HEK293 (cell line): ENCODE data around the gene ZNF76.
A peak's percentile ranks its signal among the peaks of the same experiment; 100 is the strongest.

Experiments
- CTCF ChIA-PET: fragments of 350-600 bp; formaldehyde crosslinking; extraction: SDS; loops from one replicate; lab custom pipeline; 2021; ENCODE audit warnings: antibody characterized with exemption; lab: Yijun Ruan, JAX
- POLR2A ChIA-PET: fragments of 300-600 bp; formaldehyde crosslinking; extraction: SDS; loops from one replicate; lab custom pipeline; 2020; ENCODE audit warnings: antibody characterized with exemption, inconsistent platforms; lab: Yijun Ruan, JAX
- H3K27ac ChIP-seq: fragments of 200-500 bp; sonication (Bioruptor generic); 2 replicates; pipeline ENCODE4 v1.5.1; 2014; ENCODE audit warnings: low read depth, low read length, control low read depth, inconsistent platforms; ENCODE audit errors: extremely low read depth
- H3K36me3 ChIP-seq, 2 experiments: fragments of 200-500 bp in 1 of 2; sonication (Bioruptor generic) in 1 of 2; 1 replicate in 1 of 2; 2 replicates in 1 of 2; pipeline ENCODE4 v1.5.1; 2014 to 2017; ENCODE audit warnings: inconsistent platforms in 2 of 2, low read length in 2 of 2; ENCODE audit not compliant: control insufficient read depth in 2 of 2, insufficient read depth in 1 of 2
- H3K4me1 ChIP-seq: fragments of 200-500 bp; sonication (Bioruptor generic); 2 replicates; pipeline ENCODE4 v1.5.1; 2014; ENCODE audit warnings: mild to moderate bottlenecking, low read length, inconsistent platforms; ENCODE audit not compliant: control insufficient read depth, insufficient read depth
- H3K4me3 ChIP-seq: 2 replicates; pipeline ENCODE4 v1.5.1; 2011; ENCODE audit warnings: low read depth, mild to moderate bottlenecking, control low read depth, low read length, moderate library complexity
- H3K9me3 ChIP-seq: fragments of 200-500 bp; sonication (Bioruptor generic); 2 replicates; pipeline ENCODE4 v1.5.1; 2014; ENCODE audit warnings: low read depth, low read length, inconsistent platforms; ENCODE audit not compliant: control insufficient read depth, insufficient read depth
- ELK4 ChIP-seq: IDR thresholded peaks from 2 replicates; pipeline ENCODE4 v1.6.1; 2011; ENCODE audit warnings: mild to moderate bottlenecking, low read depth, low read length, borderline replicate concordance
- FEZF1 ChIP-seq: fragments of 450-650 bp; formaldehyde crosslinking; IDR thresholded peaks from 2 replicates; pipeline ENCODE4 v1.5.1; 2016; ENCODE audit warnings: missing biosample characterization, missing genetic modification characterization
- GLIS1 ChIP-seq: fragments of 450-650 bp; formaldehyde crosslinking; IDR thresholded peaks from 2 replicates; pipeline ENCODE4 v1.5.1; 2016; ENCODE audit warnings: missing biosample characterization, missing genetic modification characterization
- MEIS1 ChIP-seq: sonication (generic); formaldehyde crosslinking; IDR thresholded peaks from 2 replicates; pipeline ENCODE4 v1.8.1; 2022; ENCODE audit warnings: missing genetic modification reagents, mild to moderate bottlenecking, borderline replicate concordance
- PRDM2 ChIP-seq: fragments of 450-650 bp; formaldehyde crosslinking; IDR thresholded peaks from 2 replicates; pipeline ENCODE4 v1.5.1; 2016; ENCODE audit warnings: missing biosample characterization, missing genetic modification characterization, borderline replicate concordance
- SCRT1 ChIP-seq: fragments of 450-650 bp; formaldehyde crosslinking; IDR thresholded peaks from 2 replicates; pipeline ENCODE4 v1.5.1; 2016; ENCODE audit warnings: missing biosample characterization, missing genetic modification characterization, borderline replicate concordance
- SCRT2 ChIP-seq: fragments of 450-650 bp; formaldehyde crosslinking; IDR thresholded peaks from 2 replicates; pipeline ENCODE4 v1.5.1; 2016; ENCODE audit warnings: missing biosample characterization, missing genetic modification characterization
- ZBTB20 ChIP-seq: fragments of 450-650 bp; formaldehyde crosslinking; IDR thresholded peaks from 2 replicates; pipeline ENCODE4 v1.5.1; 2016; ENCODE audit warnings: missing biosample characterization, missing genetic modification characterization
- ZBTB21 ChIP-seq: fragments of 450-650 bp; formaldehyde crosslinking; IDR thresholded peaks from 2 replicates; pipeline ENCODE4 v1.5.1; 2017; ENCODE audit warnings: missing biosample characterization, missing genetic modification characterization
- ZFP3 ChIP-seq: fragments of 450-650 bp; formaldehyde crosslinking; IDR thresholded peaks from 2 replicates; pipeline ENCODE4 v1.5.1; 2016; ENCODE audit warnings: low read depth, missing biosample characterization, missing genetic modification characterization
- ZIC2 ChIP-seq: fragments of 450-650 bp; formaldehyde crosslinking; IDR thresholded peaks from 2 replicates; pipeline ENCODE4 v1.5.1; 2016; ENCODE audit warnings: missing biosample characterization, missing genetic modification characterization
- ZNF211 ChIP-seq: fragments of 450-650 bp; formaldehyde crosslinking; IDR thresholded peaks from 2 replicates; pipeline ENCODE4 v1.5.1; 2016; ENCODE audit warnings: low read depth, missing biosample characterization, missing genetic modification characterization
- ZNF223 ChIP-seq: fragments of 450-650 bp; formaldehyde crosslinking; IDR thresholded peaks from 2 replicates; pipeline ENCODE4 v1.5.1; 2016; ENCODE audit warnings: missing biosample characterization, missing genetic modification characterization
- ZNF23 ChIP-seq: fragments of 450-650 bp; formaldehyde crosslinking; IDR thresholded peaks from 2 replicates; pipeline ENCODE4 v1.5.1; 2016; ENCODE audit warnings: missing biosample characterization, missing genetic modification characterization, borderline replicate concordance
- ZNF350 ChIP-seq: fragments of 450-650 bp; formaldehyde crosslinking; IDR thresholded peaks from 2 replicates; pipeline ENCODE4 v1.5.0; 2017; ENCODE audit warnings: missing biosample characterization, mild to moderate bottlenecking, missing genetic modification characterization
- ZNF404 ChIP-seq: fragments of 450-650 bp; formaldehyde crosslinking; IDR thresholded peaks from 2 replicates; pipeline ENCODE4 v1.5.1; 2017; ENCODE audit warnings: missing biosample characterization, missing genetic modification characterization
- ZNF423 ChIP-seq: fragments of 450-650 bp; formaldehyde crosslinking; IDR thresholded peaks from 2 replicates; pipeline ENCODE4 v1.5.1; 2016; ENCODE audit warnings: missing biosample characterization, missing genetic modification characterization
- ZNF513 ChIP-seq: fragments of 450-650 bp; IDR thresholded peaks from 2 replicates; pipeline ENCODE4 v1.5.1; 2018; ENCODE audit warnings: missing biosample characterization, missing genetic modification characterization
- ZNF529 ChIP-seq: fragments of 450-650 bp; formaldehyde crosslinking; IDR thresholded peaks from 2 replicates; pipeline ENCODE4 v1.5.1; 2017; ENCODE audit warnings: missing genetic modification characterization, missing biosample characterization; ENCODE audit not compliant: insufficient replicate concordance
- ZNF530 ChIP-seq: fragments of 450-650 bp; formaldehyde crosslinking; IDR thresholded peaks from 2 replicates; pipeline ENCODE4 v1.5.1; 2016; ENCODE audit warnings: low read depth, missing biosample characterization, missing genetic modification characterization
- ZNF600 ChIP-seq: fragments of 450-650 bp; formaldehyde crosslinking; IDR thresholded peaks from 2 replicates; pipeline ENCODE4 v1.5.1; 2016; ENCODE audit warnings: missing biosample characterization, missing genetic modification characterization
- ZNF621 ChIP-seq: fragments of 450-650 bp; formaldehyde crosslinking; IDR thresholded peaks from 2 replicates; pipeline ENCODE4 v1.5.1; 2017; ENCODE audit warnings: missing biosample characterization, missing genetic modification characterization
- ZNF624 ChIP-seq: fragments of 450-650 bp; formaldehyde crosslinking; IDR thresholded peaks from 2 replicates; pipeline ENCODE4 v1.5.1; 2017; ENCODE audit warnings: missing biosample characterization, missing genetic modification characterization
- ZNF660 ChIP-seq: fragments of 450-650 bp; IDR thresholded peaks from 2 replicates; pipeline ENCODE4 v1.5.1; 2018; ENCODE audit warnings: missing biosample characterization, mild to moderate bottlenecking, missing genetic modification characterization
- ZNF701 ChIP-seq: fragments of 450-650 bp; formaldehyde crosslinking; IDR thresholded peaks from 2 replicates; pipeline ENCODE4 v1.5.1; 2016; ENCODE audit warnings: missing biosample characterization, missing genetic modification characterization
- ZNF791 ChIP-seq: fragments of 450-650 bp; formaldehyde crosslinking; IDR thresholded peaks from 2 replicates; pipeline ENCODE4 v1.5.1; 2016; ENCODE audit warnings: missing biosample characterization, missing genetic modification characterization
- ZNF843 ChIP-seq: fragments of 450-650 bp; formaldehyde crosslinking; IDR thresholded peaks from 2 replicates; pipeline ENCODE4 v1.5.1; 2016; ENCODE audit warnings: missing biosample characterization, missing genetic modification characterization

The ZNF76 gene

GRCh38 chr6:35218456-35218855 lies 41.1 kb upstream of the ZNF76 start:
- H3K4me3 ChIP-seq = no peak overlapping the region
- no peaks in the 10 kb centered on the region for H3K36me3 ChIP-seq
- no peak overlapping the region for H3K27ac ChIP-seq
- ChIA-PET CTCF (interaction anchor here (0.6 to 7.3 kb wide), 4 partner anchors 13 to 954 kb away, joined by 4 to 49 read pairs (median 12); no protein-coding TSS in a partner anchor), POLR2A (no interaction called here)
- no peaks in the 10 kb centered on the region for H3K9me3 ChIP-seq
- TF ChIP-seq ZNF513 (no peak), ZBTB21 (no peak), ZNF211 (no peak), ZFP3 (tag by site-specific recombination) (no peak), ZNF701 (no peak), ZNF23 (no peak), SCRT1 (tag by site-specific recombination) (no peak), PRDM2 (tag by site-specific recombination) (no peak), ZNF529 (tag by site-specific recombination) (no peak), ZNF423 (tag by site-specific recombination) (no peak), ZNF624 (tag by site-specific recombination) (no peak), ZNF621 (tag by site-specific recombination) (no peak)
- H3K4me1 ChIP-seq = peaks cover 38% of the 10 kb centered on the region

GRCh38 chr6:35219683-35220326 lies 39.7 kb upstream of the ZNF76 start:
- ChIA-PET POLR2A (interaction anchor here (0.9 kb wide), 1 partner anchor 793 kb away, joined by 3 read pairs; the partner anchor contains the start of gene RPS10), CTCF (interaction anchor here (0.5 to 7.3 kb wide), 5 partner anchors 14 to 196 kb away, joined by 3 to 49 read pairs (median 5); no protein-coding TSS in a partner anchor)
- Histone ChIP-seq H3K4me1 (peaks cover 35% of the 10 kb centered on the region), H3K27ac (no peak overlapping the region), H3K4me3 (no peak overlapping the region), H3K36me3 (no peaks in the 10 kb centered on the region), H3K9me3 (no peaks in the 10 kb centered on the region)
- TF ChIP-seq ZIC2 (tag by site-specific recombination) = peak; percentile 86
- no peak for TF ChIP-seq ZNF404 (tag by site-specific recombination)
- peak; percentile 87 for TF ChIP-seq SCRT2
- no peak for TF ChIP-seq ZNF223 (tag by site-specific recombination)
- TF ChIP-seq ZNF660 = no peak
- TF ChIP-seq ZNF791 = no peak
- peak; percentile 83 for TF ChIP-seq SCRT1 (tag by site-specific recombination)
- TF ChIP-seq MEIS1 = no peak
- no peak for TF ChIP-seq ZNF843 (tag by site-specific recombination)
- TF ChIP-seq ZNF529 (tag by site-specific recombination) = no peak
- TF ChIP-seq ZBTB20 = peak; percentile 43; the same call in 1 of the 2 replicates
- TF ChIP-seq ELK4 = no peak
- TF ChIP-seq ZNF530 (tag by site-specific recombination) = no peak
- TF ChIP-seq ZNF600 (tag by site-specific recombination) = peak; percentile 19; the same call in 1 of the 2 replicates
- TF ChIP-seq FEZF1 (tag by site-specific recombination) = peak; percentile 34; the same call in 1 of the 2 replicates
- TF ChIP-seq GLIS1 (tag by site-specific recombination) = no peak
- no peak for TF ChIP-seq ZNF350 (tag by site-specific recombination)
